Left ventricle myocardium superior (tissue), 1 donor: ENCODE measurements around the gene HMX1. TPM values are rescaled to one million over a fixed set of nuclear protein-coding genes. Genes with fewer than 3 reads are reported as not detected.

Source experiments
- ATAC-seq: fragments of 200-7000 bp; cut with Tn5 transposase; one replicate; pipeline ENCODE4 v1.9.1; 2020; ENCODE audit warnings: mild to moderate bottlenecking, moderate library complexity
- DNase-seq: peaks from one replicate; pipeline ENCODE4 v3.0.0-alpha.2; 2020
- intact Hi-C: fragments of 100-400 bp; cut with micrococcal nuclease; formaldehyde crosslinking; loops from one replicate; pipeline ENCODE4 v1.11.0; 2022
- long read RNA-seq: library from polyadenylated mRNA; unstranded; transcript quantifications from one replicate; pipeline ENCODE4 v2.0.0, GENCODE V29; 2021
- total RNA-seq: library from RNA; stranded (reverse); fragmentation: NEBNext Ultra II Directional; extraction: Animal tissue kit (Norgen Biotek cat#: 25700); gene quantifications from one replicate; pipeline ENCODE4 v1.2.1, GENCODE V29; 2021
- donor health status: DM: no; HTN: yes; CAD: no; lungs with severe emphysema.

HMX1 gene
- total RNA-seq: not detected
- long read RNA-seq, partial matches to known transcripts: 1 of 1 reads
- long read RNA-seq, other reads (novel, unspliced or antisense): 0 of 1 reads

DNA sequence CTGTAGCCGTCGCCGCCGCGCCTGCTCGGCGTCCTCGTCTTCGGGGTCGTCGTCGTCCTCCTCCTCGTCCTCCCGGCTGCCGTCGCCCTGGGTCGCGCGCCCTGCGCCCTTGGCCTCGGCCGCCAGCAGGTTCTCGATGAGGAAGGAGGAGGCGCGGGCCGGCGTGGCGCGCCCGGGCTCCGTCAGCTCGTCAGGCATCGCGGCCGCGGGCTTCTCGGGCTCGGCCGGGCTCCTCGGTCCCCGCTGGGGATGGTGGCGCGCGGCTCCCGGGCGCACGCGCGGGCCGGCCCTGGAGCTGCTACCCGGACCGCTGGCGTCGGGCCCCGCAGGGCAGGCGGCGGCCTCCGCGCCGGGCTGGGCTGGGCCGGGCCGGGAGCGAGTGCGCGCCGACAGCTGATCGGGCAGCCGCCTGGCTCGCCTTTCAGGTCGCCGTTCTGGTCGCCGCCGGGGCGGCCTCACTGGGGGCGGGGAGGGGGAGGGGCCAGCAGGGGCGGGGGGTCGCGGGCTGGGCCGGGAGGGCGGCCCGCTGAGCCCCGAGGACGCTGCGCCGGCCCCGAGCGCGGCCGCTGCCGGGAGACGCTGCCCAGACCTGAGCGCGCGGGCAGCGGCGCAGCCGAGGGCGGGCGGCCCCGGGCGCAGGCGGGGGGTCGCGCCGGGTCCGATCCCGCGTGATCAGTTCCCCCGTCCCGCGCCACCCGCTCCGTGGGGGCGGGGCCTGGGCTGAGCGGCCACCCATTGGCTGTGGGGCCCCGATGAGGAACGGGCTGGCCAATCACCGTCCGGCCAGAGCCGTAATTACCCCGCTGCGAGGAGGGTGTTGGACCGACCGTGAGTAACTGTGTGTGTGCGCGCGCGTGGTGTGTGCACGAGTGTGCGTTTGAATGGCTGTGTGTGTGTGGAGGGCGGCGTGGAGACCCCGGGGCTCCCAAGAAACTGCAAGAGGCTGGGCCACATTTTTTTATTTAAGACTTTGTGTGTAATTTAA, at the start of gene HMX1:
Gene HMX1 (minus strand): TSS at position 423 of the 985 bp plus-strand sequence. CDS start 225 bp downstream, at position 198.
- intact Hi-C loops: no loop called here
- DNase-seq: peak; percentile 43
- peak; percentile 60 for ATAC-seq

DNA sequence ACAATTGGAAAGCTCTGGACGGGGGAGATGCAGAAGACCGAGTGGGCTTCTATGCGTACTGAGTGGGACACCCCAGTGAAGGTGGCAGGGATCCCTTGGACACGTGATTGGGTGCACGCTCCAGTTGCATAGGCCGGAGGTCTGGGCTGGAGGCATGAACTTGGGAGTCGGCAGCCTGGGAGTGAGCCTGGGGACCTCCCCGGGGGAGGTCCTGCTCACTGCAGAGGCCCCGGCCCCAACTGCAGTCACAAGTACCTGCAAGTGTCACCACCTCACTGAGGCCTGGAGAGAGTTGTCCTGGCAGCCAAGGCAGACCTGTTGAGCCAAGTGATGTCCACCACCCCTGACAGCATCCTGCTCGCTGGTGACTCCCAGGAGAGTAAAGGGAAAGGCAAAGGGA, 49.3 kb upstream of the HMX1 start:
- ATAC-seq (no peak), DNase-seq (no peak)
- intact Hi-C loops: no loop called here

DNA sequence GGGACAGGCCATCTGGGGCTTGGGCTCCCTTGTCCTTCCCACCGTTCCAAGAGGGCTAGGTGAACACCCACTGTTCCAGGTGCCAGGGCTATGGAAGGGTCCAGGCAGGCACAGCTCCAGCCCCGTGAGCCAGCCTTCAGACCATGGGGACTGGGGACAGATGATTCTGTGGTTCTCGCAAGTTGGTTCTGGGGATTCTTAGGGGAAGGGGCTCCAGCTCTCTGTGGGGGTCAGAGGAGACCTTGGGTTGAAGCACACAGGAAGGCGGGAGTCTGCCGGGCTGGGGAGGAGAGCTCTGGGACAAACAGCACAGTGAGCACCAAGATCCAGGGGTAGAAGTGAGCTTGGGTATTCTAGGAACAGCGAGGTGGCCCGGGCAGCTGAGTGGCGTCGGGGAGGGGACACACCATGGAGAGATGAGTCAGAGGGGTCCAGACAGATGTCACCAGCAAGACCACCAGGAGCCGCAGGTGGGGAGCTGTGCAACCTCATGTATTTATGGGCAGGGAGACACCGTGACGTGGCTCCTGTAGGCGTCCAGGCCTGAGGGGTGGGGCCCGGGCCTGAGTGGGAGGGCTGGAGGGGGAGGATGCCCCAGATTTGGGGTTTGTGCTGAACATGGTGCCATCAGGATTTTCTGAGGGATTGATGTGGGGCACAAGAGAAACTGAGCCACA, 48.8 kb upstream of the HMX1 start:
- ATAC-seq: no peak
- DNase-seq: no peak
- intact Hi-C loops: no loop called here

GRCh38 chr4:8919651-8920288, 48.1 kb upstream of the HMX1 start:
- DNase-seq (no peak), ATAC-seq (no peak)
- intact Hi-C loops: no loop called here

GRCh38 chr4:8917868-8918783, 46.5 kb upstream of the HMX1 start:
- ATAC-seq: peak; percentile 77
- intact Hi-C loops: no loop called here
- DNase-seq: peak; percentile 74

- intact Hi-C loops: no loop called here
- DNase-seq: no peak
- ATAC-seq: no peak
These were observed 45.7 kb upstream of the HMX1 start for GRCh38 chr4:8917321-8917811.

DNA sequence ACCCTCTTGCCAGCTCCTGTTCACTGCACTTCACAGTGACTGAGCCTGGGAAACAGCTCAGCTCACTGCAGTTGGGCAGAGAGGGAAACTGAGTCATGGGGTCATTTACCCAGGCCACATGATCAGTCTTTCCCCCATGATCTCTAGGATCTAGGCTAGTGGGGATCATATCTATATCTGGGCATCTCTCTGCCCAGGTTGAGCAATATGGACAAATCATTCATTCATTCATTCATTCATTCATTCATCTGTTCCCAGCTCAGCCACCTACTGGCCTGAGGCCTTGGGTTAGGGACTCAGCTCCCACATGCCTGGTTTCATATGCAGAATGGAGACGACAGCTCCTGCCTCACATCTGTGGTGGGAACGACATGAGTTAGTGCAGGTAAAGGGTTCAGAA, 45.3 kb upstream of the HMX1 start:
- DNase-seq: no peak
- intact Hi-C loops: no loop called here
- ATAC-seq: no peak

- intact Hi-C loops: no loop called here
- ATAC-seq (no peak), DNase-seq (no peak)
These were observed 44.8 kb upstream of the HMX1 start for GRCh38 chr4:8916351-8916885.

DNA sequence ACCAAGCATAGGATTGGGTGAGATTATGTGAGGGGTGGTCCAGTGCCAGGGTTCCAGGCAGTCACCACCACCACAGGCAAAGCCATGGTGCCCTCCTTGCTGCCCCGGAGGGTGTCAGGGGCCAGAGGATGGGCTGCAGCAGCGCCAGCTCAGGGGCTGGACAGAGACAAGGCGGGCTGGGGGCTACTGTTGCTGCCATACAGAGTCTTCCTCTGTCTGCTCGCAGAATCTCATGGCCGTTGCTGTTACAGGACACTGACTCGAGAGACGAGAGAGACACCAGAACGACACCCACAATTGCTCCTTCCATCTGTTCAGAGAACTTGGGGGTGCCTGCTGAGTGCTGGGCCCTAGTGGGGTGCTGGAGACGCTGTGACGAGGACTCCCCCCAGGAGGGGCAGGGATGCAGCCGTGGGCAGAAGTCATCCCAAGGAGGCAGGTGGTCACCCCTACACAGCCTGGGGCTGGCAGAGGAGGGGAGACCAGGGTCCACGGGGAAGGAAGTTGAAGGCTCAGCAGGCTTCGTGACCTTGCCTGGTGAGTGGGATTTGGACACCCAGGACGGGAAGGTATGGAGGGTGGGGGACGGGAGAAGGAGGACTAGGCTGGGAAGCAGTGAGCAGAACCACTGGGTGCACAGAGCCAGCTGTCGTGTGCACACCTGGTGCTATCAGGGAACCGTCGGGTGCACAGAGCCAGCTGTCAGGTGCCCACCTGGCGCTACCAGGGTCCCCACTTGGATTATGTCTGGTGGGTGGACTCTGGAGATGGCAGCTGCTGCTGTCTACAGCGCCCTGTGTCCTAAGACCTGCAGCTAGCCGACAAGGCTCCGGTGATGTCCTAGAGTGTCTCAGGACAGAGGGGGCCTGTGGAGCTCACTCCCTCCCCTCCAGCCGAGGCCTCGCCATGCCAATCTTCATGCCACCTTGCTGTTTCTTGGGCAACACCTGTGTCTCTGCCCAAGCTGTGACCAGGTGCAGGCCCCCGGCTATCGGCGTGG, 43.9 kb upstream of the HMX1 start:
- ATAC-seq: no peak
- intact Hi-C loops: no loop called here
- peak; percentile 14 for DNase-seq

- peak; percentile 19 for DNase-seq
- ATAC-seq: no peak
- intact Hi-C loops: no loop called here
These were observed 43.0 kb upstream of the HMX1 start for GRCh38 chr4:8914461-8915171.

- intact Hi-C loops: no loop called here
- DNase-seq (no peak), ATAC-seq (no peak)
These were observed 42.3 kb upstream of the HMX1 start for GRCh38 chr4:8913858-8914460.

DNA sequence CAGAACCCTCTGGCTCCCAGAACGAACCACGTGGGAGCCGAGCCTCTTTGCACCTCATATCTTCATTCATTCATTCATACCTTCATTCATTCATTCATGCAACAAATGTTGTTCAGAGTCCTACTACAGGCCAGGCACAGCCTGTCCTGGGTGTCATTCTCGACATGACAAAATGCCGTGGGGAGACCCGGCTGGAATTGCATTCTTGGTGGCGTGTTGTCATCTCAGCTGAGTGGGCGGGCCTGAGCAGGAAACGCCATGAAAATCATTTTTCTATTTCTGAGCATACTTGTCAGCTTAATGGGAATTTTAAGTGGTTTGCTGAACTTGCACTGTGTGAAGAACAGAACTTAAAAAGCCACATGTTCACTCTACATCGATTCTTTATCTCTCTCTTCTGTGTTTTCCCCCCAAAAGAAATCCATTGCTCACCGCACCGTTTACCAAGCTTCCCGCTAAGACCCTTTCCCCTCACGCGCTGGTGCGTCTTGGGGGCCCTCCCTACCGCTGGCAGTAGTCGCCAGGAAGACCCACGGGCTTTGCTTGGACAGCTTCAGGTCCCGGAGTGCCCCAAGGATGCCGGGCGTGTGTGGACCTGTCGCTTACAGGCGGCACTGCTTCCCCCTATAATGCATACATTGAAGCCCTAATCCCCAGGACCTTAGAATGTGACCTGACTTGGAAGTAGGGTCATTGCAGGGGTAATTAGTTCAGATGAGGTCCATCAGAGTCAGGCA, 41.6 kb upstream of the HMX1 start:
- DNase-seq: no peak
- no peak for ATAC-seq

GRCh38 chr4:8912506-8912905, 40.9 kb upstream of the HMX1 start:
- no peak for ATAC-seq
- no peak for DNase-seq
- intact Hi-C loops: no loop called here

More for the DNA sequence above, 41.6 kb upstream of the HMX1 start:
- intact Hi-C loops: no loop called here

GRCh38 chr4:8912089-8912455, 40.4 kb upstream of the HMX1 start:
- DNase-seq (no peak), ATAC-seq (no peak)
- intact Hi-C loops: no loop called here

- intact Hi-C loops: no loop called here
These were observed 39.9 kb upstream of the HMX1 start for GRCh38 chr4:8911316-8912088.

More at GRCh38 chr4:8911316-8912088, 39.9 kb upstream of the HMX1 start:
- ATAC-seq (no peak), DNase-seq (no peak)
